Smooth muscle cell (in vitro differentiated cells): ENCODE data around the gene DCAF7. TPM values are rescaled to one million over a fixed set of nuclear protein-coding genes. Genes with fewer than 3 reads are reported as not detected.

Experiments
- DNase-seq: peaks from one replicate; lab custom pipeline; 2025; ENCODE audit not compliant: unreplicated experiment; lab: John Stamatoyannopoulos, UW
- H2AFZ ChIP-seq: fragments of 200-600 bp; sonication (generic); 2 replicates; pipeline ENCODE4 v1.6.0; 2016; ENCODE audit warnings: antibody characterized with exemption, low read depth, mild to moderate bottlenecking
- H3F3A ChIP-seq: fragments of 200-600 bp; sonication (generic); 2 replicates; pipeline ENCODE4 v1.6.0; 2017; ENCODE audit warnings: antibody characterized with exemption, low read depth
- H3K27ac ChIP-seq: fragments of 200-600 bp; sonication (generic); 2 replicates; pipeline ENCODE4 v1.5.1; 2016; ENCODE audit warnings: low read depth, mild to moderate bottlenecking
- H3K27me3 ChIP-seq: fragments of 200-600 bp; sonication (generic); 2 replicates; pipeline ENCODE4 v1.6.1; 2016; ENCODE audit warnings: low read depth, mild to moderate bottlenecking
- H3K36me3 ChIP-seq: fragments of 200-600 bp; sonication (generic); 2 replicates; pipeline ENCODE4 v1.5.1; 2016; ENCODE audit warnings: low read depth
- H3K4me1 ChIP-seq: fragments of 200-600 bp; sonication (generic); 2 replicates; pipeline ENCODE4 v1.5.1; 2016; ENCODE audit warnings: low read depth
- H3K4me2 ChIP-seq: fragments of 200-600 bp; sonication (generic); 2 replicates; pipeline ENCODE4 v1.6.0; 2016; ENCODE audit warnings: mild to moderate bottlenecking
- H3K4me3 ChIP-seq: fragments of 200-600 bp; sonication (generic); 2 replicates; pipeline ENCODE4 v1.5.1; 2016; ENCODE audit warnings: mild to moderate bottlenecking
- H3K79me2 ChIP-seq: fragments of 200-600 bp; sonication (generic); 2 replicates; pipeline ENCODE4 v1.6.0; 2016; ENCODE audit warnings: low read depth, mild to moderate bottlenecking
- H3K9ac ChIP-seq: fragments of 200-600 bp; sonication (generic); 2 replicates; pipeline ENCODE4 v1.6.0; 2016; ENCODE audit warnings: low read depth
- H3K9me3 ChIP-seq: fragments of 200-600 bp; sonication (generic); replicated peaks from 2 replicates; pipeline ENCODE4 v1.5.1; 2016; ENCODE audit warnings: low read depth
- H4K20me1 ChIP-seq: fragments of 200-600 bp; sonication (generic); 2 replicates; pipeline ENCODE4 v1.6.0; 2016; ENCODE audit warnings: low read depth
- WGBS: methylation state at CpG from one replicate; pipeline ENCODE4 v1.1.7; 2016; ENCODE audit warnings: low lambda C conversion rate; 5-methylcytosine and 5-hydroxymethylcytosine counted together
- polyA plus RNA-seq: library from polyadenylated mRNA; unstranded; fragments of >200 nt; fragmentation: Nextera tagmentation; extraction: Ambion mirVana; gene quantifications from 2 replicates; pipeline ENCODE4 v1.2.1, GENCODE V29; 2016
- total RNA-seq: library from RNA; depleted of rRNA; stranded (reverse); fragments of >200 nt; gene quantifications from 2 replicates; pipeline ENCODE4 v1.2.3, GENCODE V29; 2014
- TF ChIP-seq, protein P1 (sequence below): fragments of 200-600 bp; sonication (generic); IDR thresholded peaks from 2 replicates; pipeline ENCODE4 v1.5.1; 2017; ENCODE audit warnings: borderline replicate concordance, mild to moderate bottlenecking, antibody characterized with exemption; ENCODE audit not compliant: insufficient read depth, poor library complexity, severe bottlenecking

DCAF7 gene
- total and polyA plus RNA-seq, 2 experiments from 2014 or later = 36.8 to 50.2 TPM

DNA sequence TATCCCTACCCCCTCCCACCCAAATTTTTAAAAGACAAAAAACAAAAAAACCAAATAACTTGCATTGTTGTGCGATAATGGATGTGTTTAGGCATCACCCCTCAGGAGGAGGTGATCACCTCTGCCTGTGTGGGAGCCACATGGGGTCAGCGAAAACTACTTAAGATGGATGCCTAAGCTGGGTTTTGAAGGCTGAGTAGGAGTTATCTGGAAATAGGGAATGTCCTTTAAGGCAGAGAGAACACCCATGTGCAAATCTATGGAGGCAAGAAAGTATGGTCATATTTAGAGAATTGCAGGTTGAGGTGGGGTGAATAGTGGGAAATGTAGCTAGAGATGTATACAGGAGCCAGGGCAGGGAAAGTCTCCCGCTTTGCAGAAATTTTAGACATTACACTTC is 44.9 kb downstream of the DCAF7 start:
- Histone ChIP-seq H3K4me3 (no peak overlapping the region), H3K4me1 (peaks cover 3% of the 10 kb centered on the region), H3K27me3 (no peaks in the 10 kb centered on the region), H3K27ac (no peak overlapping the region), H4K20me1 (peaks cover 6% of the 10 kb centered on the region), H3K4me2 (no peak overlapping the region), H3K79me2 (no peaks in the 10 kb centered on the region), H3K36me3 (no peaks in the 10 kb centered on the region), H2AFZ (no peak overlapping the region), H3K9me3 (no peaks in the 10 kb centered on the region), H3K9ac (no peak overlapping the region), H3F3A (no peaks in the 10 kb centered on the region)
- 98% methylated on average over 3 of the region's 3 CpGs for WGBS
- TF ChIP-seq, protein P1, sequence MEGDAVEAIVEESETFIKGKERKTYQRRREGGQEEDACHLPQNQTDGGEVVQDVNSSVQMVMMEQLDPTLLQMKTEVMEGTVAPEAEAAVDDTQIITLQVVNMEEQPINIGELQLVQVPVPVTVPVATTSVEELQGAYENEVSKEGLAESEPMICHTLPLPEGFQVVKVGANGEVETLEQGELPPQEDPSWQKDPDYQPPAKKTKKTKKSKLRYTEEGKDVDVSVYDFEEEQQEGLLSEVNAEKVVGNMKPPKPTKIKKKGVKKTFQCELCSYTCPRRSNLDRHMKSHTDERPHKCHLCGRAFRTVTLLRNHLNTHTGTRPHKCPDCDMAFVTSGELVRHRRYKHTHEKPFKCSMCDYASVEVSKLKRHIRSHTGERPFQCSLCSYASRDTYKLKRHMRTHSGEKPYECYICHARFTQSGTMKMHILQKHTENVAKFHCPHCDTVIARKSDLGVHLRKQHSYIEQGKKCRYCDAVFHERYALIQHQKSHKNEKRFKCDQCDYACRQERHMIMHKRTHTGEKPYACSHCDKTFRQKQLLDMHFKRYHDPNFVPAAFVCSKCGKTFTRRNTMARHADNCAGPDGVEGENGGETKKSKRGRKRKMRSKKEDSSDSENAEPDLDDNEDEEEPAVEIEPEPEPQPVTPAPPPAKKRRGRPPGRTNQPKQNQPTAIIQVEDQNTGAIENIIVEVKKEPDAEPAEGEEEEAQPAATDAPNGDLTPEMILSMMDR = no peak
- no peak for DNase-seq

DNA sequence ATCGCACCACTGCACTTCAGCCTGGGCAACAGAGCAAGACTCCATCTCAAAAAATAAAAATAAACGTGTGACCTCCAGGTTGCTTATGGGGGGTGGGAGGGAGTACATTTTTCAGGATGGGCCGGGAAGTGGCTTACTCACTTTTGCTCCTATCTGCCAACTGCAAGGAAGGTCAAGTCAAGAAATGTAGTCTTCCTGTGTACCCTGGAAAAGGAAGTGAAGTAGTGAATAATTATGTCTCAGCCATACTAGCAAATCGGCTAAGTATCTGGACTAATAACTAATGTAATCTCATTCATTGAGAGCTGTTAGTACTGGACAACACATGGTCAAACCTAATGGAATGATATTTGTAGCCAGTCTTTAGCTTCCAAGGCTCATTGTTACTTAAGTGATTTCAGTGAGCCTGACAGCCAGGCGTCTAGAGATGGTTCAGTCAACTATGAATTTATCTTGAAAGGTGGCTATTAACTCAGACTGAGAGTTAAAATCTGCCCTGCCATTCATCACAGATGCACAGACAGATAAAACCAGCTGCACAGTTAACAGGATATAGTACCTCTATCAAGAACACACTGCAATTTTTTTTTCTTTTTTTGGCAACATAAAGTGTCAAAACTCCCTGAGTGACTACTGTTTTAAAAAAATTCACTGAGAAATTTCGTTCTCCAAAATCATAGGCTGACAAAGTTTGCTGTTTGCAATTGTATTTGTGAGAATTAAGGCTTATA is 46.7 kb downstream of the DCAF7 start:
- Histone ChIP-seq H3K27me3 (no peaks in the 10 kb centered on the region), H3K9ac (no peak overlapping the region)
- WGBS = 82% methylated on average over 6 of the region's 6 CpGs

DNA sequence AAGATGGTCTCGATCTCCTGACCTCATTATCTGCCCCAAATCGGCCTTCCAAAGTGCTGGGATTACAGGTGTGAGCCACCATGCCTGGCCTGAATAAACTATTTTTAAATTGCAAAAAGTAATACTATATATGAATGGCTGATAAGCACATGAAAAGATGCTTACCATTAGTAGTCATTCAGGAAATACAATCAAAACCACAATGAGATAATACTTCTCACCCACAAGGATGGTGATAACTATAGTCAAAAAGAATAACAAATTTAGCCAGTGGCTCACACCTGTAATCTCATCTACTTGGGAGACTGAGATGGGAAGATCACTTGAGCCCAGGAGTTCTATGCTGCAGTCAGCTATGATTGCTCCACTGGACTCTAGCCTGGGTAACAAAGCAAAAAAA is 48.0 kb downstream of the DCAF7 start:
- no peaks in the 10 kb centered on the region for H3K27me3 ChIP-seq
- no peak overlapping the region for H3K27ac ChIP-seq
- no peak for DNase-seq
- no peaks in the 10 kb centered on the region for H3K36me3 ChIP-seq
- H4K20me1 ChIP-seq = no peaks in the 10 kb centered on the region
- H3F3A ChIP-seq = no peaks in the 10 kb centered on the region
- H3K4me3 ChIP-seq = no peak overlapping the region
- TF ChIP-seq, protein P1 = no peak
- peaks cover 13% of the 10 kb centered on the region for H3K4me1 ChIP-seq
- H3K9ac ChIP-seq = no peak overlapping the region
- H3K9me3 ChIP-seq = no peaks in the 10 kb centered on the region
- no peak overlapping the region for H2AFZ ChIP-seq
- WGBS = 98% methylated on average over 2 of the region's 2 CpGs
- peaks cover 12% of the 10 kb centered on the region for H3K79me2 ChIP-seq
- no peak overlapping the region for H3K4me2 ChIP-seq

More for the DNA sequence above, 46.7 kb downstream of the DCAF7 start:
- no peaks in the 10 kb centered on the region for H4K20me1 ChIP-seq
- TF ChIP-seq, protein P1 = no peak
- no peaks in the 10 kb centered on the region for H3K36me3 ChIP-seq
- H3K4me2 ChIP-seq = no peak overlapping the region
- no peak overlapping the region for H3K27ac ChIP-seq
- H3K4me3 ChIP-seq = no peak overlapping the region
- H3K79me2 ChIP-seq = peaks cover 7% of the 10 kb centered on the region
- no peaks in the 10 kb centered on the region for H3K9me3 ChIP-seq
- H3K4me1 ChIP-seq = peaks cover 13% of the 10 kb centered on the region
- no peaks in the 10 kb centered on the region for H3F3A ChIP-seq
- no peak for DNase-seq
- H2AFZ ChIP-seq = no peak overlapping the region
